ENCODE results near the gene YARS2.
A peak's percentile ranks its signal among the peaks of the same experiment; 100 is the strongest.

Gene YARS2

GRCh38 chr12:32755051-32755653 lies 545 bp downstream of the YARS2 start:
- Histone ChIP-seq H2AK5ac (ENCODE audit: low read length, severe bottlenecking) (no peak overlapping the region), H3K18ac (ENCODE audit: low read depth in 1 of 2, low read length in 2 of 2) (peak overlapping the region; percentile 90 to 98), H3K14ac (ENCODE audit: low read length in 2 of 2) (peak overlapping the region; percentile 77 to 93), H3K9ac (ENCODE audit: low read length) (peak overlapping the region; percentile 93), H3K27ac (ENCODE audit: low read length, poor library complexity, severe bottlenecking) (peak overlapping the region; percentile 91), H3K23ac (ENCODE audit: low read length in 2 of 2) (peak overlapping the region in 1 of 2 experiments; percentile 62), H2BK12ac (ENCODE audit: low read length in 2 of 2) (peak overlapping the region in 1 of 2 experiments; percentile 8), H3K36me3 (ENCODE audit: control insufficient read depth in 1 of 2, insufficient read depth in 2 of 2, low read depth in 1 of 2, low read length in 2 of 2) (peaks cover 12 to 37% of the 10 kb centered on the region in 2 experiments), H3K9me3 (ENCODE audit: control insufficient read depth, low read length) (no peaks in the 10 kb centered on the region), H2BK120ac (ENCODE audit: low read depth, low read length) (peak overlapping the region; percentile 92), H4K8ac (ENCODE audit: low read length) (peak overlapping the region; percentile 98), H3K4ac (ENCODE audit: low read depth in 1 of 2, low read length in 2 of 2) (peak overlapping the region; percentile 88 to 95), H2AFZ (ENCODE audit: low read depth, low read length) (peak overlapping the region; percentile 6), H2BK15ac (ENCODE audit: low read depth, poor library complexity, severe bottlenecking) (peak overlapping the region; percentile 74), H3K4me2 (ENCODE audit: low read length, poor library complexity, severe bottlenecking) (peak overlapping the region; percentile 83), H2BK5ac (ENCODE audit: low read depth, low read length, poor library complexity, severe bottlenecking) (peak overlapping the region; percentile 63), H3K4me1 (ENCODE audit: control insufficient read depth, insufficient read depth, low read depth, low read length) (peaks cover 2% of the 10 kb centered on the region), H3K79me1 (replicated peaks; ENCODE audit: low read length, poor library complexity, severe bottlenecking) (peaks cover 6% of the 10 kb centered on the region), H3K4me3 (ENCODE audit: insufficient read depth in 1 of 2, low read depth in 1 of 2, low read length in 2 of 2) (peak overlapping the region; percentile 90 to 98), H4K91ac (ENCODE audit: low read length) (peak overlapping the region; percentile 96), H3K27me3 (ENCODE audit: control insufficient read depth in 1 of 2, insufficient read depth in 1 of 2, low read length in 2 of 2) (no peaks in the 10 kb centered on the region)
- DNase-seq: peak; percentile 89
- WGBS: under 1% methylated on average over 40 of the region's 40 CpGs

GRCh38 chr12:32754111-32754510 lies 1.6 kb downstream of the YARS2 start:
- no peak overlapping the region for H3K27ac ChIP-seq (ENCODE audit: low read length, poor library complexity, severe bottlenecking)

GRCh38 chr12:32753605-32754004 lies 2.1 kb downstream of the YARS2 start:
- Histone ChIP-seq H4K8ac (ENCODE audit: low read length) (no peak overlapping the region), H3K4me3 (ENCODE audit: insufficient read depth in 1 of 2, low read depth in 1 of 2, low read length in 2 of 2) (peak overlapping the region in 1 of 2 experiments; percentile 98), H3K18ac (ENCODE audit: low read depth in 1 of 2, low read length in 2 of 2) (no peak overlapping the region), H2BK12ac (ENCODE audit: low read length in 2 of 2) (no peak overlapping the region), H3K9me3 (ENCODE audit: control insufficient read depth, low read length) (no peaks in the 10 kb centered on the region), H3K27ac (ENCODE audit: low read length, poor library complexity, severe bottlenecking) (no peak overlapping the region), H2BK15ac (ENCODE audit: low read depth, poor library complexity, severe bottlenecking) (no peak overlapping the region), H2AFZ (ENCODE audit: low read depth, low read length) (no peak overlapping the region), H2BK5ac (ENCODE audit: low read depth, low read length, poor library complexity, severe bottlenecking) (no peak overlapping the region), H3K27me3 (ENCODE audit: control insufficient read depth in 1 of 2, insufficient read depth in 1 of 2, low read length in 2 of 2) (no peaks in the 10 kb centered on the region), H3K79me1 (replicated peaks; ENCODE audit: low read length, poor library complexity, severe bottlenecking) (peaks cover 8% of the 10 kb centered on the region), H3K36me3 (ENCODE audit: control insufficient read depth in 1 of 2, insufficient read depth in 2 of 2, low read depth in 1 of 2, low read length in 2 of 2) (peaks cover 12 to 51% of the 10 kb centered on the region in 2 experiments), H3K14ac (ENCODE audit: low read length in 2 of 2) (no peak overlapping the region), H3K4me1 (ENCODE audit: control insufficient read depth, insufficient read depth, low read depth, low read length) (peaks cover 2% of the 10 kb centered on the region), H2AK5ac (ENCODE audit: low read length, severe bottlenecking) (no peak overlapping the region), H2BK120ac (ENCODE audit: low read depth, low read length) (no peak overlapping the region), H3K4ac (ENCODE audit: low read depth in 1 of 2, low read length in 2 of 2) (no peak overlapping the region), H4K91ac (ENCODE audit: low read length) (no peak overlapping the region), H3K23ac (ENCODE audit: low read length in 2 of 2) (no peak overlapping the region), H3K9ac (ENCODE audit: low read length) (peak overlapping the region; percentile 93), H3K4me2 (ENCODE audit: low read length, poor library complexity, severe bottlenecking) (no peak overlapping the region)
- no peak for DNase-seq
- WGBS: 83% methylated on average over 4 of the region's 4 CpGs

More at GRCh38 chr12:32754111-32754510, 1.6 kb downstream of the YARS2 start:
- Histone ChIP-seq H2BK15ac (ENCODE audit: low read depth, poor library complexity, severe bottlenecking) (no peak overlapping the region), H2BK120ac (ENCODE audit: low read depth, low read length) (no peak overlapping the region), H2BK12ac (ENCODE audit: low read length in 2 of 2) (no peak overlapping the region), H3K4me1 (ENCODE audit: control insufficient read depth, insufficient read depth, low read depth, low read length) (peaks cover 2% of the 10 kb centered on the region), H2AFZ (ENCODE audit: low read depth, low read length) (no peak overlapping the region), H3K14ac (ENCODE audit: low read length in 2 of 2) (no peak overlapping the region), H4K8ac (ENCODE audit: low read length) (no peak overlapping the region), H3K18ac (ENCODE audit: low read depth in 1 of 2, low read length in 2 of 2) (no peak overlapping the region), H3K4me3 (ENCODE audit: insufficient read depth in 1 of 2, low read depth in 1 of 2, low read length in 2 of 2) (peak overlapping the region in 1 of 2 experiments; percentile 98), H2BK5ac (ENCODE audit: low read depth, low read length, poor library complexity, severe bottlenecking) (no peak overlapping the region), H4K91ac (ENCODE audit: low read length) (no peak overlapping the region), H3K4me2 (ENCODE audit: low read length, poor library complexity, severe bottlenecking) (peak overlapping the region; percentile 83), H3K23ac (ENCODE audit: low read length in 2 of 2) (no peak overlapping the region), H3K79me1 (replicated peaks; ENCODE audit: low read length, poor library complexity, severe bottlenecking) (peaks cover 6% of the 10 kb centered on the region), H3K4ac (ENCODE audit: low read depth in 1 of 2, low read length in 2 of 2) (no peak overlapping the region), H3K9ac (ENCODE audit: low read length) (peak overlapping the region; percentile 93), H3K36me3 (ENCODE audit: control insufficient read depth in 1 of 2, insufficient read depth in 2 of 2, low read depth in 1 of 2, low read length in 2 of 2) (peaks cover 12 to 45% of the 10 kb centered on the region in 2 experiments), H2AK5ac (ENCODE audit: low read length, severe bottlenecking) (no peak overlapping the region), H3K9me3 (ENCODE audit: control insufficient read depth, low read length) (no peaks in the 10 kb centered on the region), H3K27me3 (ENCODE audit: control insufficient read depth in 1 of 2, insufficient read depth in 1 of 2, low read length in 2 of 2) (no peaks in the 10 kb centered on the region)
- 42% methylated on average over 1 of the region's 2 CpGs for WGBS
- no peak for DNase-seq

GRCh38 chr12:32743264-32743663 lies 12.4 kb downstream of the YARS2 start:
- Histone ChIP-seq H3K4me1 (ENCODE audit: control insufficient read depth, insufficient read depth, low read depth, low read length) (no peaks in the 10 kb centered on the region), H2AFZ (ENCODE audit: low read depth, low read length) (no peak overlapping the region), H2BK12ac (ENCODE audit: low read length in 2 of 2) (no peak overlapping the region), H4K91ac (ENCODE audit: low read length) (no peak overlapping the region), H3K27ac (ENCODE audit: low read length, poor library complexity, severe bottlenecking) (no peak overlapping the region), H3K4me2 (ENCODE audit: low read length, poor library complexity, severe bottlenecking) (no peak overlapping the region), H3K27me3 (ENCODE audit: control insufficient read depth in 1 of 2, insufficient read depth in 1 of 2, low read length in 2 of 2) (no peaks in the 10 kb centered on the region), H3K14ac (ENCODE audit: low read length in 2 of 2) (no peak overlapping the region), H3K23ac (ENCODE audit: low read length in 2 of 2) (no peak overlapping the region), H2BK120ac (ENCODE audit: low read depth, low read length) (no peak overlapping the region), H3K18ac (ENCODE audit: low read depth in 1 of 2, low read length in 2 of 2) (no peak overlapping the region), H2BK15ac (ENCODE audit: low read depth, poor library complexity, severe bottlenecking) (no peak overlapping the region), H3K4me3 (ENCODE audit: insufficient read depth in 1 of 2, low read depth in 1 of 2, low read length in 2 of 2) (no peak overlapping the region), H4K8ac (ENCODE audit: low read length) (no peak overlapping the region), H2BK5ac (ENCODE audit: low read depth, low read length, poor library complexity, severe bottlenecking) (no peak overlapping the region), H3K79me1 (replicated peaks; ENCODE audit: low read length, poor library complexity, severe bottlenecking) (peaks cover 5% of the 10 kb centered on the region), H3K9me3 (ENCODE audit: control insufficient read depth, low read length) (no peaks in the 10 kb centered on the region), H3K9ac (ENCODE audit: low read length) (no peak overlapping the region), H3K36me3 (ENCODE audit: control insufficient read depth in 1 of 2, insufficient read depth in 2 of 2, low read depth in 1 of 2, low read length in 2 of 2) (peaks cover 25 to 96% of the 10 kb centered on the region in 2 experiments), H2AK5ac (ENCODE audit: low read length, severe bottlenecking) (no peak overlapping the region), H3K4ac (ENCODE audit: low read depth in 1 of 2, low read length in 2 of 2) (no peak overlapping the region)
- no peak for DNase-seq
- WGBS: 100% methylated on average over 1 of the region's 2 CpGs

All from mesenchymal stem cell (in vitro differentiated cells and primary cell).